Mammary epithelial cell (primary cell): ENCODE results near the gene ANKRD28.

Experiments
- CTCF ChIP-seq, 2 donors: IDR thresholded peaks in 1 of 2; conservative IDR thresholded peaks in 1 of 2; 2 replicates each; pipeline ENCODE4 v1.5.1; 2011 to 2012; ENCODE audit warnings: inconsistent platforms in 2 of 2, low read length in 2 of 2, mild to moderate bottlenecking in 2 of 2, control low read depth in 1 of 2, low read depth in 1 of 2; ENCODE audit not compliant: insufficient read depth in 1 of 2; ENCODE audit errors: extremely low read depth in 1 of 2
- EZH2 ChIP-seq: IDR thresholded peaks from 2 replicates; pipeline ENCODE4 v1.6.1; 2012; ENCODE audit warnings: low read length, inconsistent platforms, borderline replicate concordance

GRCh38 chr3:15781637-15782402, 16.0 kb downstream of the ANKRD28 start:
- TF ChIP-seq EZH2, result no peak
- TF ChIP-seq CTCF (conservative IDR thresholded peaks at IDR 0.05 in 1 of 2, IDR thresholded peaks at IDR 0.05 in 1 of 2; ENCODE audit: extremely low read depth in 1 of 2, insufficient read depth in 1 of 2, low read depth in 1 of 2, low read length in 2 of 2), result no peak
